Fibroblast of skin of left biceps (primary cell): Measurements from ENCODE around the gene SSMEM1.
"Not testable (repeated sequence)": the region's sequence is repeated elsewhere in the genome, so short reads cannot be mapped to it uniquely, and the experiment has no call there.

ENCODE experiments used
- DNase-seq, 2 experiments: peaks; one replicate each; pipeline ENCODE4 v3.0.0-alpha.2; 2013; ENCODE audit warnings: low read depth in 2 of 2

SSMEM1 gene

GRCh38 chr7:130207642-130208041 is at the start of gene SSMEM1:
TSS of gene SSMEM1 (plus strand) at chr7:130207860. CDS start at chr7:130207911, 51 bp downstream.
- no peak for DNase-seq

- DNase-seq: no peak
These were observed 47.6 kb upstream of the SSMEM1 start for GRCh38 chr7:130160023-130160422.

- DNase-seq: no peak
These were observed 47.2 kb upstream of the SSMEM1 start for GRCh38 chr7:130160455-130160854.

GRCh38 chr7:130162196-130162595 is 45.5 kb upstream of the SSMEM1 start:
- DNase-seq: no peak

GRCh38 chr7:130174237-130174959 is 33.3 kb upstream of the SSMEM1 start:
- no peak for DNase-seq

GRCh38 chr7:130178251-130178650 is 29.4 kb upstream of the SSMEM1 start:
- DNase-seq: no peak

GRCh38 chr7:130179631-130180030 is 28.0 kb upstream of the SSMEM1 start:
- DNase-seq: no peak

GRCh38 chr7:130180571-130181262 is 26.9 kb upstream of the SSMEM1 start:
- no peak for DNase-seq

GRCh38 chr7:130181263-130181605 is 26.4 kb upstream of the SSMEM1 start:
- DNase-seq: no peak

- no peak for DNase-seq
These were observed 24.7 kb upstream of the SSMEM1 start for GRCh38 chr7:130182990-130183389.

- not testable (repeated sequence) for DNase-seq
These were observed 23.3 kb upstream of the SSMEM1 start for GRCh38 chr7:130184349-130184748.

GRCh38 chr7:130187360-130187759 is 20.3 kb upstream of the SSMEM1 start:
- no peak for DNase-seq

- no peak for DNase-seq
These were observed 18.3 kb upstream of the SSMEM1 start for GRCh38 chr7:130189343-130189742.

GRCh38 chr7:130191791-130192190 is 15.9 kb upstream of the SSMEM1 start:
- no peak for DNase-seq

- no peak for DNase-seq
These were observed 12.3 kb upstream of the SSMEM1 start for GRCh38 chr7:130195396-130195795.

GRCh38 chr7:130196476-130196875 is 11.2 kb upstream of the SSMEM1 start:
- no peak for DNase-seq

- no peak for DNase-seq
These were observed 10.6 kb upstream of the SSMEM1 start for GRCh38 chr7:130197094-130197493.

- no peak for DNase-seq
These were observed 5.9 kb upstream of the SSMEM1 start for GRCh38 chr7:130201796-130202195.

GRCh38 chr7:130205084-130205947 is 2.3 kb upstream of the SSMEM1 start, which contains the start of gene TMEM209:
TSS of gene TMEM209 (minus strand) at chr7:130205406. CDS start at chr7:130205375, 31 bp downstream.
- DNase-seq: peak; percentile 92

- DNase-seq: no peak
These were observed 627 bp upstream of the SSMEM1 start for GRCh38 chr7:130207033-130207432.

GRCh38 chr7:130208516-130208915 is 856 bp downstream of the SSMEM1 start:
- no peak for DNase-seq

GRCh38 chr7:130210181-130210935 is 2.7 kb downstream of the SSMEM1 start:
- no peak for DNase-seq
